ENCODE measurements around the gene RGS19.

- no peak for TF ChIP-seq POLR2A (IDR thresholded peaks at IDR 0.05)
- no peak for TF ChIP-seq CTCF (IDR thresholded peaks at IDR 0.05)
These were observed 1.8 kb downstream of the RGS19 start for GRCh38 chr20:64077541-64077875.

All from gastroesophageal sphincter (tissue), 3 donors.